ENCODE measurements around the gene PGBD5.

DNA sequence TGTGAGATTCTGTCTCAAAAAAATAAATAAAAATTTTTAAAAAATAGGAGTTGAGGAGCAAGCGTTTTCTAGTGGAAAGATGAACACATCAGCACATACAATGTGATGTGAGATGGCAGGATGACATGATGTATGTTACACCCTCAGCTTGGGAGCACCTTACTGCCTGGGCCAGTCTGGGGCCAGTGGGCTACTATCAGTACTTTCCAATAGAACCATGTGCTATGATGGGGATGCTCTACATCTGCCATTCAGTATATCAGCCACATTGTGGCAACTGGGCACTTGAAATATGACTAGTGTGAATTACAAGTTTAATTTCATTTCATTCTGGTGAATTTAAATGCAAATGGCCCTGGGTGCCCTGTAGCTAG, 156.0 kb downstream of the PGBD5 start:
- no peak for TF ChIP-seq MTA3 (CRISPR knock-in tag; IDR thresholded peaks at IDR 0.05)
- TF ChIP-seq RARA (CRISPR knock-in tag; IDR thresholded peaks at IDR 0.05), result no peak
- no peak for TF ChIP-seq ZNF343 (CRISPR knock-in tag; IDR thresholded peaks at IDR 0.05)
- no peak for TF ChIP-seq TOE1 (CRISPR knock-in tag; IDR thresholded peaks at IDR 0.05)
- no peak for TF ChIP-seq FOXP1 (IDR thresholded peaks at IDR 0.05)
- no peak for TF ChIP-seq FOXP1 (CRISPR knock-in tag; IDR thresholded peaks at IDR 0.05)
- TF ChIP-seq POLR2A (IDR thresholded peaks at IDR 0.05; ENCODE audit: insufficient read depth in 1 of 2, low read depth in 2 of 2, low read length in 2 of 2), result no peak
- no peak for TF ChIP-seq BHLHE40 (IDR thresholded peaks at IDR 0.05; ENCODE audit: low read length)
- no peak for TF ChIP-seq POLR2AphosphoS5 (IDR thresholded peaks at IDR 0.05; ENCODE audit: low read depth, low read length)
